K562 (cell line): ENCODE data around the gene DNAJB4.

Source experiments
- ARNT ChIP-seq, 2 experiments: fragments of 450-650 bp; IDR thresholded peaks; 2 replicates each; pipeline ENCODE4 v1.6.1; 2016; ENCODE audit warnings: mild to moderate bottlenecking in 1 of 2
- CREB1 ChIP-seq, 2 experiments: sonication (generic) in 1 of 2; formaldehyde crosslinking in 1 of 2; IDR thresholded peaks; 2 replicates each; pipeline versions ENCODE4 v1.6.1 to v1.8.0; 2012 to 2022; ENCODE audit warnings: inconsistent platforms in 1 of 2, mild to moderate bottlenecking in 1 of 2, missing genetic modification reagents in 1 of 2, moderate library complexity in 1 of 2
- CREB5 ChIP-seq: fragments of 250-450 bp; sonication (Bioruptor Pico); IDR thresholded peaks from 2 replicates; pipeline ENCODE4 v1.5.0; 2020; ENCODE audit warnings: mild to moderate bottlenecking
- FOXP1 ChIP-seq: sonication (generic); formaldehyde crosslinking; IDR thresholded peaks from 2 replicates; pipeline ENCODE4 v1.8.0; 2022; ENCODE audit warnings: mild to moderate bottlenecking, missing genetic modification reagents
- NR2C2 ChIP-seq, 2 experiments: fragments of 200-800 bp in 1 of 2; sonication (Bioruptor generic) in 1 of 2; sonication (generic) in 1 of 2; formaldehyde crosslinking in 1 of 2; IDR thresholded peaks; 2 replicates each; pipeline versions ENCODE4 v1.6.1 to v1.8.0; 2016 to 2022; ENCODE audit warnings: mild to moderate bottlenecking in 1 of 2, missing compliant biosample characterization in 1 of 2, missing genetic modification characterization in 1 of 2, missing genetic modification reagents in 1 of 2
- PHF21A ChIP-seq: fragments of 450-650 bp; IDR thresholded peaks from 2 replicates; pipeline ENCODE4 v1.6.1; 2017; ENCODE audit warnings: low read depth, borderline replicate concordance
- RBM34 ChIP-seq: fragments of 200-400 bp; formaldehyde crosslinking; IDR thresholded peaks from 2 replicates; pipeline ENCODE4 v1.6.1; 2018; ENCODE audit warnings: low read length, borderline replicate concordance; ENCODE audit not compliant: insufficient read depth
- SIN3A ChIP-seq, 2 experiments: fragments of 150-350 bp in 1 of 2; IDR thresholded peaks; 2 replicates each; pipeline ENCODE4 v1.6.1; 2011 to 2016; ENCODE audit warnings: borderline replicate concordance in 2 of 2, low read depth in 2 of 2, low read length in 2 of 2, mild to moderate bottlenecking in 2 of 2, moderate library complexity in 2 of 2; ENCODE audit not compliant: control insufficient read depth in 1 of 2
- SMAD3 ChIP-seq: fragments of 450-650 bp; formaldehyde crosslinking; conservative IDR thresholded peaks from 2 replicates; pipeline ENCODE4 v1.4.0; 2020; ENCODE audit warnings: mild to moderate bottlenecking
- YY1 ChIP-seq, 3 experiments: IDR thresholded peaks; 2 replicates each; pipeline ENCODE4 v1.6.1; 2011; ENCODE audit warnings: low read length in 2 of 3, mild to moderate bottlenecking in 2 of 3, moderate library complexity in 2 of 3, borderline replicate concordance in 1 of 3, control low read depth in 1 of 3, low read depth in 1 of 3; ENCODE audit not compliant: insufficient read depth in 3 of 3, insufficient replicate concordance in 2 of 3, control insufficient read depth in 1 of 3, insufficient read length in 1 of 3; ENCODE audit errors: extremely low read depth in 1 of 3
- ZNF217 ChIP-seq: sonication (generic); formaldehyde crosslinking; IDR thresholded peaks from 2 replicates; pipeline ENCODE4 v1.8.0; 2022; ENCODE audit warnings: mild to moderate bottlenecking, missing genetic modification reagents
- TF ChIP-seq, protein P1 (sequence below), 2 experiments: IDR thresholded peaks; 2 replicates each; pipeline ENCODE4 v1.6.1; 2011; ENCODE audit warnings: borderline replicate concordance in 1 of 2, control low read depth in 1 of 2, low read depth in 1 of 2, low read length in 1 of 2, mild to moderate bottlenecking in 1 of 2, mixed read lengths in 1 of 2, moderate library complexity in 1 of 2; ENCODE audit not compliant: insufficient read depth in 1 of 2, insufficient read length in 1 of 2, poor library complexity in 1 of 2, severe bottlenecking in 1 of 2; ENCODE audit errors: extremely low read depth in 1 of 2
- TF ChIP-seq, protein P2 (sequence below): IDR thresholded peaks from 2 replicates; pipeline ENCODE4 v1.6.1; 2016; ENCODE audit warnings: missing genetic modification characterization, missing compliant biosample characterization

DNA sequence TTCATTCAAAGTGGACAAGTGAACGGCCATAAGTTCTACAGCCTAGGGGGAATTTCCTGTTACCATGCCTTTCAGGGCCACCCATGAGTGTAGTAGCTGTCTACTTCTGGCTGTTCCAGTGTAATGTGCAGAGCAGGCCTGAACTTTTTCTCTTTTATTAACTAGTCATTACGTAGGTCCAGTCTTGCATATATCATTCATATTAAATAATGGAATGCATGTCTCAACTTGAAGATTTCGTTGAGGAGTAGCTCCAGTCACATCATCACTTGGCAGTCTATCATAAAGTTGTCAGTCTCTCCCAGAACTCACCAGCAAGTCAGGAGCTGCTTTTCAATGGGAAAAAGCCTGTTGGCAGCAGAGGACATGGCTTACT is 29.0 kb downstream of the DNAJB4 start:
- TF ChIP-seq CREB1 (IDR thresholded peaks at IDR 0.05), result no peak
- no peak for TF ChIP-seq CREB1 (CRISPR knock-in tag; IDR thresholded peaks at IDR 0.05)
- no peak for TF ChIP-seq YY1 (IDR thresholded peaks at IDR 0.05; ENCODE audit: borderline replicate concordance in 1 of 3, control insufficient read depth in 1 of 3, extremely low read depth in 1 of 3, insufficient read depth in 3 of 3, insufficient read length in 1 of 3, insufficient replicate concordance in 2 of 3, low read depth in 1 of 3, low read length in 2 of 3)
- TF ChIP-seq SIN3A (IDR thresholded peaks at IDR 0.05; ENCODE audit: borderline replicate concordance in 2 of 2, control insufficient read depth in 1 of 2, low read depth in 2 of 2, low read length in 2 of 2), result no peak
- no peak for TF ChIP-seq ZNF217 (CRISPR knock-in tag)
- TF ChIP-seq, protein P1, sequence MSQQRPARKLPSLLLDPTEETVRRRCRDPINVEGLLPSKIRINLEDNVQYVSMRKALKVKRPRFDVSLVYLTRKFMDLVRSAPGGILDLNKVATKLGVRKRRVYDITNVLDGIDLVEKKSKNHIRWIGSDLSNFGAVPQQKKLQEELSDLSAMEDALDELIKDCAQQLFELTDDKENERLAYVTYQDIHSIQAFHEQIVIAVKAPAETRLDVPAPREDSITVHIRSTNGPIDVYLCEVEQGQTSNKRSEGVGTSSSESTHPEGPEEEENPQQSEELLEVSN (IDR thresholded peaks at IDR 0.05; ENCODE audit: borderline replicate concordance in 1 of 2, extremely low read depth in 1 of 2, insufficient read depth in 1 of 2, insufficient read length in 1 of 2, low read depth in 1 of 2, low read length in 1 of 2, poor library complexity in 1 of 2, severe bottlenecking in 1 of 2), result no peak
- no peak for TF ChIP-seq CREB5 (CRISPR knock-in tag)
- TF ChIP-seq FOXP1 (CRISPR knock-in tag), result no peak
- no peak for TF ChIP-seq PHF21A
- TF ChIP-seq NR2C2 (CRISPR knock-in tag; IDR thresholded peaks at IDR 0.05), result no peak
- no peak for TF ChIP-seq NR2C2 (tag; IDR thresholded peaks at IDR 0.05)
- TF ChIP-seq ARNT (IDR thresholded peaks at IDR 0.05), result no peak
- no peak for TF ChIP-seq SMAD3 (CRISPR knock-in tag)
- TF ChIP-seq RBM34, result no peak
- TF ChIP-seq, protein P2, sequence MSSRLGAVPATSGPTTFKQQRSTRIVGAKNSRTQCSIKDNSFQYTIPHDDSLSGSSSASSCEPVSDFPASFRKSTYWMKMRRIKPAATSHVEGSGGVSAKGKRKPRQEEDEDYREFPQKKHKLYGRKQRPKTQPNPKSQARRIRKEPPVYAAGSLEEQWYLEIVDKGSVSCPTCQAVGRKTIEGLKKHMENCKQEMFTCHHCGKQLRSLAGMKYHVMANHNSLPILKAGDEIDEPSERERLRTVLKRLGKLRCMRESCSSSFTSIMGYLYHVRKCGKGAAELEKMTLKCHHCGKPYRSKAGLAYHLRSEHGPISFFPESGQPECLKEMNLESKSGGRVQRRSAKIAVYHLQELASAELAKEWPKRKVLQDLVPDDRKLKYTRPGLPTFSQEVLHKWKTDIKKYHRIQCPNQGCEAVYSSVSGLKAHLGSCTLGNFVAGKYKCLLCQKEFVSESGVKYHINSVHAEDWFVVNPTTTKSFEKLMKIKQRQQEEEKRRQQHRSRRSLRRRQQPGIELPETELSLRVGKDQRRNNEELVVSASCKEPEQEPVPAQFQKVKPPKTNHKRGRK (tag), result no peak
